B cell (primary cell): ENCODE results near the gene CCNYL1. TPM values are rescaled to one million over a fixed set of nuclear protein-coding genes. Genes with fewer than 3 reads are reported as not detected.

Experiments used
- ATAC-seq: fragments of 200-7000 bp; cut with Tn5 transposase; one replicate; pipeline ENCODE4 v1.10.0; 2021; ENCODE audit warnings: low read depth, mild to moderate bottlenecking, moderate number of reproducible peaks, moderate library complexity
- CTCF ChIA-PET: fragments of 350-600 bp; sonication (Branson Sonifier 250); formaldehyde crosslinking; loops from one replicate; lab custom pipeline; 2021; ENCODE audit warnings: antibody characterized with exemption, inconsistent platforms; lab: Charles Lee
- POLR2A ChIA-PET: fragments of 350-600 bp; sonication (Branson Sonifier 250); formaldehyde crosslinking; loops from one replicate; lab custom pipeline; 2021; ENCODE audit warnings: antibody characterized with exemption; lab: Charles Lee
- DNase-seq: peaks from one replicate; pipeline ENCODE4 v3.0.0; 2013
- H2AFZ ChIP-seq: 2 replicates; pipeline ENCODE4 v1.6.1; 2012; ENCODE audit warnings: mild to moderate bottlenecking, low read depth, low read length; ENCODE audit not compliant: insufficient read depth, poor library complexity, severe bottlenecking
- H3K27ac ChIP-seq, 2 donors: 1 replicate in 1 of 2; 2 replicates in 1 of 2; pipeline ENCODE4 v1.5.1; 2012 to 2013; ENCODE audit warnings: low read length in 2 of 2, mild to moderate bottlenecking in 2 of 2, moderate library complexity in 1 of 2
- H3K27me3 ChIP-seq, 4 experiments: fragments of 200-600 bp in 1 of 4; sonication (generic) in 1 of 4; replicated peaks in 1 of 4; 1 replicate in 2 of 4; 2 replicates in 2 of 4; pipeline versions ENCODE4 v1.6.1 to v1.7.0; 2013 to 2016; ENCODE audit warnings: low read length in 3 of 4, mild to moderate bottlenecking in 2 of 4, mixed read lengths in 1 of 4, moderate library complexity in 1 of 4; ENCODE audit not compliant: insufficient read depth in 4 of 4, control insufficient read depth in 3 of 4; ENCODE audit errors: control extremely low read depth in 1 of 4
- H3K36me3 ChIP-seq, 2 experiments: replicated peaks in 1 of 2; 1 replicate in 1 of 2; 2 replicates in 1 of 2; pipeline versions ENCODE4 v1.6.1 to v1.7.1; 2013; ENCODE audit warnings: low read length in 1 of 2; ENCODE audit not compliant: insufficient read depth in 2 of 2, control insufficient read depth in 1 of 2; ENCODE audit errors: control extremely low read depth in 1 of 2, extremely low read depth in 1 of 2
- H3K4me1 ChIP-seq, 2 donors: fragments of 200-600 bp in 1 of 2; sonication (generic) in 1 of 2; 1 replicate in 1 of 2; 2 replicates in 1 of 2; pipeline versions ENCODE4 v1.5.1 to v1.6.1; 2013 to 2017; ENCODE audit warnings: low read length in 2 of 2; ENCODE audit not compliant: control insufficient read depth in 2 of 2, insufficient read depth in 2 of 2
- H3K4me2 ChIP-seq: replicated peaks from 2 replicates; pipeline ENCODE3; 2012; ENCODE audit warnings: mild to moderate bottlenecking, low read depth, low read length; ENCODE audit not compliant: poor library complexity, severe bottlenecking
- H3K4me3 ChIP-seq, 5 experiments: fragments of 200-600 bp in 1 of 5; sonication (generic) in 1 of 5; 1 replicate in 3 of 5; 2 replicates in 2 of 5; pipeline versions ENCODE4 v1.5.1 to v1.7.0; 2011 to 2016; ENCODE audit warnings: low read length in 4 of 5, mild to moderate bottlenecking in 4 of 5, low read depth in 2 of 5, control low read depth in 1 of 5, moderate library complexity in 1 of 5; ENCODE audit not compliant: insufficient read depth in 1 of 5; ENCODE audit errors: control extremely low read depth in 1 of 5, extremely low read depth in 1 of 5
- H3K79me2 ChIP-seq: fragments of 200-600 bp; sonication (generic); one replicate; pipeline ENCODE4 v1.6.0; 2016; ENCODE audit warnings: low read length; ENCODE audit not compliant: control insufficient read depth, insufficient read depth
- H3K9ac ChIP-seq: fragments of 200-600 bp; sonication (generic); 2 replicates; pipeline ENCODE4 v1.6.1; 2017; ENCODE audit warnings: mild to moderate bottlenecking, low read length, moderate library complexity
- H3K9me3 ChIP-seq, 3 donors: one replicate each; pipeline versions ENCODE4 v1.6.1 to v1.7.1; 2013; ENCODE audit warnings: low read length in 2 of 3; ENCODE audit not compliant: control insufficient read depth in 2 of 3, insufficient read depth in 1 of 3; ENCODE audit errors: control extremely low read depth in 1 of 3
- H4K20me1 ChIP-seq: 2 replicates; pipeline ENCODE4 v1.6.0; 2012; ENCODE audit warnings: mild to moderate bottlenecking, low read length; ENCODE audit not compliant: insufficient read depth, control insufficient read depth, poor library complexity, severe bottlenecking
- H3K27ac Mint-ChIP-seq: one replicate; pipeline ENCODE4 v1.8.0; 2021; ENCODE audit warnings: mixed read lengths
- H3K27me3 Mint-ChIP-seq: one replicate; pipeline ENCODE4 v1.8.0; 2021; ENCODE audit warnings: mixed read lengths
- H3K4me1 Mint-ChIP-seq: one replicate; pipeline ENCODE4 v1.8.0; 2021; ENCODE audit warnings: mixed read lengths
- H3K4me3 Mint-ChIP-seq: one replicate; pipeline ENCODE4 v1.8.0; 2021; ENCODE audit warnings: mixed read lengths
- H3K9me3 Mint-ChIP-seq: one replicate; pipeline ENCODE4 v1.8.0; 2022; ENCODE audit warnings: mixed read lengths; ENCODE audit not compliant: insufficient read depth
- EZH2 ChIP-seq: IDR thresholded peaks from 2 replicates; pipeline ENCODE4 v1.6.1; 2012; ENCODE audit warnings: borderline replicate concordance, low read depth, mild to moderate bottlenecking, moderate library complexity, low read length; ENCODE audit not compliant: insufficient read depth, poor library complexity, severe bottlenecking
- WGBS: methylation state at CpG from one replicate; pipeline ENCODE4 v1.1.5; 2013; ENCODE audit warnings: missing lambda C conversion rate; ENCODE audit not compliant: insufficient coverage; 5-methylcytosine and 5-hydroxymethylcytosine counted together
- intact Hi-C: fragments of 100-400 bp; cut with micrococcal nuclease; formaldehyde crosslinking; loops from one replicate; pipeline ENCODE4 v1.10.0; 2022
- polyA plus RNA-seq: library from polyadenylated mRNA; depleted of rRNA; stranded (reverse); fragments of >200 nt; gene quantifications from 2 replicates; pipeline ENCODE4 v1.2.3, GENCODE V29; 2012
- total RNA-seq, 2 donors: library from RNA; stranded (reverse); fragments of 120-200 nt in 1 of 2; gene quantifications; 1 replicate in 1 of 2; 2 replicates in 1 of 2; pipeline versions ENCODE4 v1.2.3 to v1.2.4, GENCODE V29; 2013 to 2022
- TF ChIP-seq, protein P1 (sequence below): fragments of 200-600 bp; IDR thresholded peaks from one replicate; pipeline ENCODE4 v1.8.0; 2022; ENCODE audit warnings: antibody characterized with exemption, mild to moderate bottlenecking

CCNYL1 gene
- total and polyA plus RNA-seq, 2 donors (not counting 1 experiment from before 2014, with no cell fraction given) = 8.6 to 14.2 TPM

GRCh38 chr2:207783514-207783913, 72.1 kb downstream of the CCNYL1 start:
- Histone ChIP-seq H3K9ac (no peak overlapping the region), H4K20me1 (no peaks in the 10 kb centered on the region), H3K36me3 (no peaks in the 10 kb centered on the region), H3K27ac (no peak overlapping the region), H3K4me1 (no peaks in the 10 kb centered on the region), H3K27me3 (peaks cover 0 to 3% (median 0%) of the 10 kb centered on the region in 4 experiments), H3K4me3 (no peak overlapping the region), H3K4me2 (no peak overlapping the region), H3K9me3 (no peaks in the 10 kb centered on the region), H2AFZ (no peak overlapping the region), H3K79me2 (no peaks in the 10 kb centered on the region)
- intact Hi-C loops = no loop called here
- DNase-seq (no peak), ATAC-seq (no peak)
- no CpG with 5 or more reads among the region's 2 CpGs for WGBS
- ChIA-PET POLR2A (no interaction called here), CTCF (no interaction called here)
- no peak overlapping the region for H3K27ac Mint-ChIP-seq
- no peaks in the 10 kb centered on the region for H3K4me1 Mint-ChIP-seq
- TF ChIP-seq EZH2 = no peak
- TF ChIP-seq, protein P1, sequence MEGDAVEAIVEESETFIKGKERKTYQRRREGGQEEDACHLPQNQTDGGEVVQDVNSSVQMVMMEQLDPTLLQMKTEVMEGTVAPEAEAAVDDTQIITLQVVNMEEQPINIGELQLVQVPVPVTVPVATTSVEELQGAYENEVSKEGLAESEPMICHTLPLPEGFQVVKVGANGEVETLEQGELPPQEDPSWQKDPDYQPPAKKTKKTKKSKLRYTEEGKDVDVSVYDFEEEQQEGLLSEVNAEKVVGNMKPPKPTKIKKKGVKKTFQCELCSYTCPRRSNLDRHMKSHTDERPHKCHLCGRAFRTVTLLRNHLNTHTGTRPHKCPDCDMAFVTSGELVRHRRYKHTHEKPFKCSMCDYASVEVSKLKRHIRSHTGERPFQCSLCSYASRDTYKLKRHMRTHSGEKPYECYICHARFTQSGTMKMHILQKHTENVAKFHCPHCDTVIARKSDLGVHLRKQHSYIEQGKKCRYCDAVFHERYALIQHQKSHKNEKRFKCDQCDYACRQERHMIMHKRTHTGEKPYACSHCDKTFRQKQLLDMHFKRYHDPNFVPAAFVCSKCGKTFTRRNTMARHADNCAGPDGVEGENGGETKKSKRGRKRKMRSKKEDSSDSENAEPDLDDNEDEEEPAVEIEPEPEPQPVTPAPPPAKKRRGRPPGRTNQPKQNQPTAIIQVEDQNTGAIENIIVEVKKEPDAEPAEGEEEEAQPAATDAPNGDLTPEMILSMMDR = no peak
- peaks cover 12% of the 10 kb centered on the region for H3K27me3 Mint-ChIP-seq
- H3K4me3 Mint-ChIP-seq = no peak overlapping the region
- no peaks in the 10 kb centered on the region for H3K9me3 Mint-ChIP-seq

DNA sequence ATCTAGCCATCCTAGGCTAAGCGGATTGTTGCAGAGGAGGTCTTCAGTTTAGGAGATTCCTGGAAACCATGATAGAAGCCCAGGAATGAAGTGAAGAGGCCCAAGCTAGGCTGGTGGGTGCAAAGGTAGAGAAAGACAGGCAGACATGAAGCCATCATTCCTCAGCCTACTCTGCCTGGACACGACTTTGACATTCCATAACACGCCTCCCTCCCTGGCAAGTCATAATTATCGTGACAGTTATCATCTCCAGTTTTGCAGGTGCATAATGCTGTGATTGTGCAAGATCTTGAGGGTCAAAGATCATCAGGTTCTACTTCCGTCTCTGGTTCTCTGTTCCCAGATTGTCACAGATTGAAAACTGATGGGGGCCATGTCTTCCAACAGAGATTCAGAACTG, 73.5 kb downstream of the CCNYL1 start:
- WGBS = 100% methylated on average over 2 of the region's 5 CpGs
- H3K4me2 ChIP-seq = no peak overlapping the region
- ChIA-PET CTCF (no interaction called here), POLR2A (no interaction called here)
- H3K9me3 Mint-ChIP-seq = no peaks in the 10 kb centered on the region
- no peaks in the 10 kb centered on the region for H3K36me3 ChIP-seq
- no peak overlapping the region for H3K9ac ChIP-seq
- TF ChIP-seq EZH2 = no peak
- TF ChIP-seq, protein P1 = no peak
- H3K27me3 Mint-ChIP-seq = peaks cover 12% of the 10 kb centered on the region
- H3K27ac Mint-ChIP-seq = no peak overlapping the region
- H3K9me3 ChIP-seq = no peaks in the 10 kb centered on the region
- H3K79me2 ChIP-seq = no peaks in the 10 kb centered on the region
- no peaks in the 10 kb centered on the region for H3K4me1 Mint-ChIP-seq
- H3K4me3 ChIP-seq = no peak overlapping the region
- H3K27me3 ChIP-seq = peaks cover 0 to 3% (median 0%) of the 10 kb centered on the region in 4 experiments
- H3K4me1 ChIP-seq = no peaks in the 10 kb centered on the region
- H4K20me1 ChIP-seq = no peaks in the 10 kb centered on the region
- no peak for DNase-seq
- ATAC-seq = no peak
- no peak overlapping the region for H3K4me3 Mint-ChIP-seq
- no peak overlapping the region for H3K27ac ChIP-seq
- intact Hi-C loops = no loop called here
- H2AFZ ChIP-seq = no peak overlapping the region
